Endothelial cell of umbilical vein (primary cell): ENCODE measurements around the gene BUD13.

ENCODE experiments used
- CTCF ChIP-seq, 2 donors: IDR thresholded peaks; 1 replicate in 1 of 2; 2 replicates in 1 of 2; pipeline ENCODE4 v1.5.1; 2011; ENCODE audit warnings: low read length in 2 of 2, mild to moderate bottlenecking in 2 of 2, moderate library complexity in 2 of 2, control low read depth in 1 of 2, inconsistent platforms in 1 of 2, low read depth in 1 of 2; ENCODE audit not compliant: insufficient read depth in 1 of 2; ENCODE audit errors: extremely low read depth in 1 of 2
- EZH2 ChIP-seq: IDR thresholded peaks from 2 replicates; pipeline ENCODE4 v1.6.1; 2012; ENCODE audit warnings: borderline replicate concordance, low read depth, mild to moderate bottlenecking, moderate library complexity, low read length, inconsistent platforms; ENCODE audit not compliant: severe bottlenecking
- POLR2A ChIP-seq: IDR thresholded peaks from 2 replicates; pipeline ENCODE4 v1.6.1; 2012; ENCODE audit warnings: low read depth, mild to moderate bottlenecking, control low read depth, low read length
- POLR2AphosphoS5 ChIP-seq: IDR thresholded peaks from 2 replicates; pipeline ENCODE4 v1.6.1; 2012; ENCODE audit warnings: low read depth, mild to moderate bottlenecking, control low read depth, low read length, moderate library complexity; ENCODE audit not compliant: insufficient read depth

GRCh38 chr11:116742104-116742503 is 30.7 kb downstream of the BUD13 start:
- TF ChIP-seq CTCF (IDR thresholded peaks at IDR 0.05; ENCODE audit: extremely low read depth in 1 of 2, insufficient read depth in 1 of 2, low read depth in 1 of 2, low read length in 2 of 2) (no peak), POLR2AphosphoS5 (no peak), EZH2 (no peak), POLR2A (no peak)
